ENCODE results near the gene TBCEL. TPM values are rescaled to one million over a fixed set of nuclear protein-coding genes. Genes with fewer than 3 reads are reported as not detected.

TBCEL gene
- total RNA-seq, 4 donors from 2014 or later: 3.9 to 28.6 (median 7.4) TPM

- H3K9me3 ChIP-seq: no peaks in the 10 kb centered on the region
- no peaks in the 10 kb centered on the region for H3K36me3 ChIP-seq
- TF ChIP-seq, protein P1, sequence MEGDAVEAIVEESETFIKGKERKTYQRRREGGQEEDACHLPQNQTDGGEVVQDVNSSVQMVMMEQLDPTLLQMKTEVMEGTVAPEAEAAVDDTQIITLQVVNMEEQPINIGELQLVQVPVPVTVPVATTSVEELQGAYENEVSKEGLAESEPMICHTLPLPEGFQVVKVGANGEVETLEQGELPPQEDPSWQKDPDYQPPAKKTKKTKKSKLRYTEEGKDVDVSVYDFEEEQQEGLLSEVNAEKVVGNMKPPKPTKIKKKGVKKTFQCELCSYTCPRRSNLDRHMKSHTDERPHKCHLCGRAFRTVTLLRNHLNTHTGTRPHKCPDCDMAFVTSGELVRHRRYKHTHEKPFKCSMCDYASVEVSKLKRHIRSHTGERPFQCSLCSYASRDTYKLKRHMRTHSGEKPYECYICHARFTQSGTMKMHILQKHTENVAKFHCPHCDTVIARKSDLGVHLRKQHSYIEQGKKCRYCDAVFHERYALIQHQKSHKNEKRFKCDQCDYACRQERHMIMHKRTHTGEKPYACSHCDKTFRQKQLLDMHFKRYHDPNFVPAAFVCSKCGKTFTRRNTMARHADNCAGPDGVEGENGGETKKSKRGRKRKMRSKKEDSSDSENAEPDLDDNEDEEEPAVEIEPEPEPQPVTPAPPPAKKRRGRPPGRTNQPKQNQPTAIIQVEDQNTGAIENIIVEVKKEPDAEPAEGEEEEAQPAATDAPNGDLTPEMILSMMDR (IDR thresholded peaks at IDR 0.05): no peak
- TF ChIP-seq POLR2A (IDR thresholded peaks at IDR 0.05): no peak
- DNase-seq: no peak
- peaks cover 0 to 41% (median 0%) of the 10 kb centered on the region in 4 donors for H3K27me3 ChIP-seq
- intact Hi-C loops (cut with DNase I): no loop called here
- 58 to 80% methylated on average over 3 of the region's 3 CpGs for WGBS, 2 donors
- H3K27ac ChIP-seq: no peak overlapping the region
- H3K4me1 ChIP-seq: no peaks in the 10 kb centered on the region
- H3K4me3 ChIP-seq: no peak overlapping the region
These were observed 45.2 kb upstream of the TBCEL start for GRCh38 chr11:120978701-120979100.

- no peak for DNase-seq
- Histone ChIP-seq H3K4me1 (peaks cover 0 to 13% (median 7%) of the 10 kb centered on the region in 3 donors), H3K36me3 (no peaks in the 10 kb centered on the region), H3K4me3 (peak overlapping the region; percentile 17 to 68 (median 42)), H3K9me3 (no peaks in the 10 kb centered on the region), H3K27ac (no peak overlapping the region), H3K27me3 (peaks cover 0 to 39% (median 0%) of the 10 kb centered on the region in 4 donors)
- WGBS, 2 donors: 6 to 30% methylated on average over 7 to 25 of the region's 72 CpGs
- intact Hi-C loops (cut with DNase I): no loop called here
- TF ChIP-seq, protein P1 (IDR thresholded peaks at IDR 0.05): peak in 2 of 6 experiments; percentile 9 to 32
- TF ChIP-seq POLR2A (IDR thresholded peaks at IDR 0.05): no peak
These were observed 38.0 kb upstream of the TBCEL start for GRCh38 chr11:120985718-120986569.

DNA sequence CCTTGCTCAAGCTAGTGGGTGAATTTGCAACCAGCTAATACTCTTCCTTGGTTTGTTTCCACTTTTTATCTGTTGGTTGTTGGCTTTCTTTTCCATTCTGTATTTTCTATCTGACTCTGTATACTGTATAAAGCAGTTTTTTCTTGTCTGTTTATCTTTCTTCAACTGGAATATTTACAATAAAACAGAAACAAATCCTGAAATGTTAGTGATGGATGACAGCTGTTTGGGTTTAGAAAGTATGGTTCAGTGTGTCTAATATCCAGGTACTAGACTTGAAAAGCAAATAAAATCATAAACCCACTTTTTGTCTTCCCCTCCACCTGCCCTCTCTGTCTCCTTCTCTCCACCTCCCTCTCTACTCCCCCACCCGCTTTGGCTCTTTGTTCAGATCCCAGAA lies 35.3 kb upstream of the TBCEL start:
- no peak overlapping the region for H3K4me3 ChIP-seq
- no peaks in the 10 kb centered on the region for H3K9me3 ChIP-seq
- WGBS, 2 donors: 90 to 100% methylated on average over 1 of the region's 1 CpG
- no peak for DNase-seq
- no peak overlapping the region for H3K27ac ChIP-seq
- intact Hi-C loops (cut with DNase I): no loop called here
- peaks cover 0 to 13% (median 7%) of the 10 kb centered on the region in 3 donors for H3K4me1 ChIP-seq
- TF ChIP-seq POLR2A (IDR thresholded peaks at IDR 0.05): no peak
- TF ChIP-seq, protein P1 (IDR thresholded peaks at IDR 0.05): no peak
- no peaks in the 10 kb centered on the region for H3K36me3 ChIP-seq
- H3K27me3 ChIP-seq: peaks cover 0 to 31% (median 0%) of the 10 kb centered on the region in 4 donors

- TF ChIP-seq, protein P1 (IDR thresholded peaks at IDR 0.05): no peak
- no peak for TF ChIP-seq POLR2A (IDR thresholded peaks at IDR 0.05)
- 88 to 89% methylated on average over 10 of the region's 10 CpGs for WGBS, 2 donors
These were observed 31.8 kb upstream of the TBCEL start for GRCh38 chr11:120991830-120992686.

More at GRCh38 chr11:120991830-120992686, 31.8 kb upstream of the TBCEL start:
- intact Hi-C loops (cut with DNase I): no loop called here
- Histone ChIP-seq H3K27ac (no peak overlapping the region), H3K9me3 (no peaks in the 10 kb centered on the region), H3K27me3 (peaks cover 0 to 14% (median 0%) of the 10 kb centered on the region in 4 donors), H3K36me3 (no peaks in the 10 kb centered on the region), H3K4me1 (no peaks in the 10 kb centered on the region), H3K4me3 (no peak overlapping the region)
- DNase-seq: no peak
